Motor neuron (in vitro differentiated cells): ENCODE data around the gene NOL4L. TPM values are rescaled to one million over a fixed set of nuclear protein-coding genes. Genes with fewer than 3 reads are reported as not detected.
"Not testable (repeated sequence)": the region's sequence is repeated elsewhere in the genome, so short reads cannot be mapped to it uniquely, and the experiment has no call there.

Experiments
- ATAC-seq, 8 experiments: fragments of 200-7000 bp; cut with Tn5 transposase; replicated peaks in 6 of 8; 2 replicates each; pipeline ENCODE4 v1.8.0; 2021; ENCODE audit warnings: mild to moderate bottlenecking in 8 of 8, moderate library complexity in 8 of 8
- H3K27ac ChIP-seq, 2 donors: fragments of 250-450 bp; sonication (Bioruptor Pico); 2 replicates each; pipeline ENCODE4 v1.9.0; 2021; ENCODE audit warnings: antibody characterized with exemption in 2 of 2, mild to moderate bottlenecking in 2 of 2, moderate library complexity in 1 of 2
- H3K4me1 ChIP-seq, 2 donors: fragments of 250-450 bp; sonication (Bioruptor Pico); replicated peaks in 1 of 2; 2 replicates each; pipeline ENCODE4 v1.6.1; 2021; ENCODE audit warnings: antibody characterized with exemption in 2 of 2, mild to moderate bottlenecking in 2 of 2, moderate library complexity in 1 of 2
- H3K4me3 ChIP-seq, 5 donors: fragments of 250-450 bp; sonication (Bioruptor Pico); 2 replicates each; pipeline ENCODE4 v1.9.0; 2021; ENCODE audit warnings: antibody characterized with exemption in 5 of 5, mild to moderate bottlenecking in 5 of 5, moderate library complexity in 4 of 5
- WGBS, 10 experiments: fragments of 450-650 bp; shearing (Covaris generic); methylation state at CpG; one replicate each; pipeline ENCODE4 v1.0.0; 2022; 5-methylcytosine and 5-hydroxymethylcytosine counted together
- in situ Hi-C, 9 experiments: fragments of 400-800 bp; cut with MboI; loops; one replicate each; pipeline ENCODE4 v1.15.0; 2021; ENCODE audit warnings: low sequenced_read_pairs in 9 of 9, low pct_unique_long_range_greater_than_20kb in 2 of 9; ENCODE audit not compliant: unreplicated experiment in 9 of 9
- total RNA-seq, 8 experiments: library from RNA; unstranded; fragments of 300-600 nt; gene quantifications; 2 replicates each; pipeline versions ENCODE4 v1.2.3 to v1.2.4, GENCODE V29; 2022

NOL4L gene
- total RNA-seq, 8 experiments from 2014 or later, result 9.1 to 34.6 (median 20.4) TPM

DNA sequence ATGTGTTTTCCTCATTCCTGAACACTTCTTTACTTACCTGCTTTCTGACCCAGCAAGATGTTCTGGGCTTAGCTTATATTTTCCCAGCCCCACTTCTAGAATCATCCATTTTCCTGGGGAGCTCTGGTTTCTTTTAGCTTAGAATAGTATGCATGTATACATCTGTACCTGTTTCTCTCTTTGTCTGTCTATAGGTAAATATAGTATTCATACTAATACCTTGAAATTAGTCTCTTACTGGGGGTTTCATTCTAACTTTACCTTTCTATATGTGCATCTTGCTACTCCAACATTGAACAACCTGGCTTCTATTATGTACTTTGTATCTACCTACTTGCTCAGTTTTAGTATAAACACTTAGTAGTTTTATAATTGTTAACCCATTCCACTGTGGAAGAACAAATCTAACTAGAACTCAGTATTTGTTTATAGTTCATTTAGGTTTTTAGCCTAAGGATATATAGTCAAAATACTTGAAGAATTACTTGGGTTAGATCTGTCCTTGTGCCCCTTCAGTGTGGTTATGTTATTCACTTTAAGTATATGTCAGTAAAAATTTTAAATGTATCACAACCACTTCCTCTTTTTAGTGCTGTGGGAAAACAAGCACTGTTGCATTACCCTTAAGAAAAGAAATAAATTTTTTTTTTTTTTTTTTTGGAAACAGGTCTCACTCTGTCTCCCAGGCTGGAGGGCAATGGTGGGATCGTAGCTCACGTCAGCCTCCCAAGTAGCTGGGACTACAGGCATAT is 173.0 kb downstream of the NOL4L start:
- in situ Hi-C loops, result no loop called here
- Histone ChIP-seq H3K27ac (no peak overlapping the region), H3K4me1 (no peaks in the 10 kb centered on the region), H3K4me3 (no peak overlapping the region)
- WGBS, 10 experiments, result 89 to 100% (median 93%) methylated on average over 2 of the region's 2 CpGs; no CpG with 5 or more reads in 4 of the 10 experiments
- no peak for ATAC-seq

DNA sequence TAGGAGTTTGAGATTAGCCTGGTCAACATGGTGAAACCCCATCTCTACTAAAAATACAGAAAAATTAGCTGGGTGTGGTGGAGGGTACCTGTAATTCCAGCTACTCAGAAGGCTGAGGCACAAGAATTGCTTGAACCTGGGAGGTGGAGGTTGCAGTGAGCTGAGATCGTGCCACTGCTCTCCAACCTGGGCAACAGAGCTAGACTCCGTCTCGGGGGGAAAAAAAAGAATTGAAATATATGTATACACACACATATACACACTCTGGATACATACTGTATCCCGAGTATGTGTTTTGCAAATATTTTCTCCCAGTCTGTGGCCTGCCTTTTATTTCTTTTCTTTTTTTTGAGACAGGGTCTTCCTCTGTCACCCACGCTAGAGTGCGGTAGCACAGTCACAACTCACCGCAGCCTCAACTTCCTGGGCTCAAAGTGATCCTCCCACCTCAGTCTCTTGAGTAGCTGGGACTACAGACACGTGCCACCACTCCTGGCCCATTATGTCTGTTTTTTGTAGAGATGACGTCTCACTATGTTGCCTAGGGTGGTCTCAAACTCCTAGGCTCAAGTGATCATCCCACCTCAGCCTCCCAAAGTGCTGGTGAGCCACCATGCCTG is 177.9 kb downstream of the NOL4L start:
- in situ Hi-C loops, H3K4me1 ChIP-seq, H3K4me3 ChIP-seq, ATAC-seq, H3K27ac ChIP-seq: not testable (repeated sequence)
- WGBS, 10 experiments, result 80 to 100% (median 97%) methylated on average over 1 to 5 of the region's 9 CpGs; no CpG with 5 or more reads in 1 of the 10 experiments

DNA sequence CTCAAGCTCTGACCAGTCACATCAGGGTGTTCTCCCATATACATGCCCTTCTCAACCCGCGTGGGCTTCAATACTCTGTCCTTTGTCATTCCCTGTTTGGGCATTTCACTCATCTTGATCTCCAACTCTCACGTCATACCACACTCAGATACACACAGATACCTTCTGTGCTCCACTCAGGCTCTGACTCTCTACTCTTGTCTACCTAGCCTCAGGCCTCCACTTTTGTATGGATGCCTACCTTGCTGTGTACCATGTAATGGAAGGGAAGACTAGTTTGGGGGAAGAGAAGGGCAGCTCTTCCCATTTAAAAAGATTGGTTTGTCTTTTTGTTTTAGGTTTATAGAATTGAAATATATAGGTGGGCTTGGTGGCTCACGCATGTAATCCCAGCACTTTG is 178.4 kb downstream of the NOL4L start:
- Histone ChIP-seq H3K27ac (no peak overlapping the region), H3K4me1 (no peaks in the 10 kb centered on the region), H3K4me3 (no peak overlapping the region)
- no peak for ATAC-seq
- WGBS, 10 experiments, result 88 to 100% (median 100%) methylated on average over 1 to 3 of the region's 4 CpGs; no CpG with 5 or more reads in 5 of the 10 experiments
- in situ Hi-C loops, result no loop called here

DNA sequence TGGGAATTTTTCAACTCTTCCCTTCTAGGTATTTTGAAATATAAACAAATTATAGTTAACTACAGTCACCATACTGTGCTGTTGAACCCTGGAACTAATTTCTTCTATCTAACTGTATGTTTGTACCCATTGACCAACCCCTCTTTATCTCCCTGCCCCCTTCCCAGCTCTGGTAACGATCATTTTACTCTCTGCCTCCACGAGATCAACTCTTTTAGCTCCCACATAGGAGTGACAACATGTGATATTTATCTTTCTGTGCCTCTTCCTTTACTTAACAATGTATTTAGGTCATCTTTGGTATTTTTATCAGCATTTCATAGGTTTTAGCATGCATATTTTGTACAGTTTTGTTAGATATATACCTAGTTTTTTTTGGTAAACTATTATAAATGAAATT is 181.1 kb downstream of the NOL4L start:
- 58 to 100% (median 80%) methylated on average over 1 to 2 of the region's 2 CpGs; no CpG with 5 or more reads in 2 of the 10 experiments for WGBS, 10 experiments

DNA sequence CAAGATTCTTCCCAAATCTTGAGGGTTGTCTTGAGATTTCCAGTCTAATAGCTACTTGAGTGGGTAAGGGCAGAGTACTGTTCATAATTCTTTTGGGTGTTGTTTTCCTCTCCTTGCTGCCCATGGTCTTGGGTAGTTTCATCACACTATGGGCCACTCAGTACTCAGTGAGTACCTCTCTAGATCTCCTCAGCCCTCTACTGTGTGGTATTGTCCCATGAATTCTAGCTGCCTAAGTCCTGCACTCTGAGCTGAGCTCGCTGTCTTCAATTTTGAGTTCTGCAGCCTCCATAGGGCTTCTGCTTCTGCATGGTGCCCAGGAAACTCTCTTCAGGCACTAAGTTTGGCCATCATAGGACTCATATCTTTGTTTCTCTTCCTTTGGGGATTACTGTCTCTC is 184.7 kb downstream of the NOL4L start:
- Histone ChIP-seq H3K27ac (no peak overlapping the region), H3K4me3 (no peak overlapping the region), H3K4me1 (no peaks in the 10 kb centered on the region)
- in situ Hi-C loops, result no loop called here
- WGBS, 10 experiments, result 78 to 100% (median 100%) methylated on average over 1 of the region's 1 CpG; no CpG with 5 or more reads in 4 of the 10 experiments
- no peak for ATAC-seq

More for the DNA sequence above, 181.1 kb downstream of the NOL4L start:
- Histone ChIP-seq H3K4me3 (no peak overlapping the region), H3K27ac (no peak overlapping the region), H3K4me1 (no peaks in the 10 kb centered on the region)
- in situ Hi-C loops, result no loop called here
- no peak for ATAC-seq

DNA sequence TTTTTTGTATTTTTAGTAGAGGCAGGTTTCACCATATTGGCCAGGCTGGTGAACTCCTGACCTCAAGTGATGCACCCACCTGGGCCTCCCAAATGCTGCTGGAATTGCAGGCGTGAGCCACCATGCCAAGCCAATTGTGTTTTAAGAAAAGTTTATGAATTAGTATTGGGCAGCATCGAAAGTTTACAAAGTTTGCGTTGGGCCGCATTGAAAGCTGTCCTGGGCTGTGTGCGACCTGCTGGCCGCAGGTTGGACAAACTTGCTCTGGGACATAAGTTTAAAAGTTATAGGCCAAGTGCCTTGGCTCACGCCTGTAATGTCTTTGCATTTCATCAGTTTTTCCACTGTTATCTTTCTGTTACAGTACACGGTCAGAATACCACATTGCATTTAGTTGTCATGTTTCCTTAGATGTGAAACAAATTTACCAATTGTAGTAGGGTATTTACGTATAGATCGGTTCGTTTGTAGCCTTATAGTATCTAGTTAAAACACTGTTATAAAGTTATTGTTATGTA is 187.5 kb downstream of the NOL4L start:
- H3K4me1 ChIP-seq, result no peaks in the 10 kb centered on the region
- no peak for ATAC-seq
- in situ Hi-C loops, result no loop called here
- 79 to 100% (median 93%) methylated on average over 1 to 11 of the region's 11 CpGs for WGBS, 10 experiments
- no peak overlapping the region for H3K27ac ChIP-seq
- no peak overlapping the region for H3K4me3 ChIP-seq

DNA sequence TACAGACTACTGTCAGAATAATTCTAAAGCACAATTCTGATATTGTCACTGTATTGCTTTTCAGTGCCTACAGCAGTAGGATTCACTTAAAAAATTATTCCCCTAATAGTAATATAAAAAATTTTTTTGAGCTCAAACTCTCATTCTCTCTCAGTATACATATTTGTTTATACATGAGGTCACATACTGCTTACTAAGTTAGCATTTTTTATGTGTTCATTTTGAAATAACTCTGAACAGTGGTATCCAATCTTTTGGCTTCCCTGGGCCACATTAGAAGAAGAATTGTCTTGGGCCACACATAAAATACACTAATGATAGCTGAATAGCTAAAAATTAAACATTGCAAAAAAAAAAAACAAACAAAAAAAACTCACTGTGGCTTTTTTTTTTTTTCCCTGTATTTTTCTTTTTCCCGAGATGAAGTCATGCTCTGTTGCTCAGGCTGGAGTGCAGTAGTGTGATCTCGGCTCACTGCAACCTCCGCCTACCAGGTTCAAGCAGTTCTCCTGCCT is 188.4 kb downstream of the NOL4L start:
- 40 to 100% (median 96%) methylated on average over 1 to 3 of the region's 3 CpGs; no CpG with 5 or more reads in 3 of the 10 experiments for WGBS, 10 experiments
- ATAC-seq, result no peak
- in situ Hi-C loops, result no loop called here
- Histone ChIP-seq H3K4me1 (no peaks in the 10 kb centered on the region), H3K4me3 (no peak overlapping the region), H3K27ac (no peak overlapping the region)

DNA sequence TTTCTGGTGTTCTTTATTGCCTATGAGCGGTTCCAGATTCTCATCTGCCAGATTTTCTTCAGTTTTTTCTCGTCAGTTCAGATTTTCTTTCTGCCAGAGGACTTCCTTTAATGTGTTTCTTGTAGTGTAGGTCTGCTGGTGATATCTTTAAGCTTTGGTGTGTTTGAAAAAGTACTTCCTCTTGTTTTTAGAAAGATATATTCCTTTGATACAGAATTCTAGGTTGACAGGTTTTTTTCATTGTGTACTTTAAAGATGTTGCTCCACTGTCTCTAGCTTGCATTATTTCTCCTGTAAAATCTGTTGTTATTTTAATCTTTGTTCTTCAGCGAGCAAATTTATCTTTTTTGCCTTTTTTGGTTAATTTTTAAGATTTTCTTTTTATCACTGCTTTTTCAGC is 190.1 kb downstream of the NOL4L start:
- no peaks in the 10 kb centered on the region for H3K4me1 ChIP-seq
- in situ Hi-C loops, result no loop called here
- WGBS, 10 experiments, result 78 to 98% (median 96%) methylated on average over 2 to 3 of the region's 3 CpGs; no CpG with 5 or more reads in 1 of the 10 experiments
- no peak overlapping the region for H3K27ac ChIP-seq
- no peak for ATAC-seq
- no peak overlapping the region for H3K4me3 ChIP-seq

Other genes starting within 250 kb of the NOL4L start
- 10 to 100 TPM; 22.1 to 81.0 (median 33.3) TPM for gene ASXL1, start 227.0 kb downstream of the NOL4L start, total RNA-seq
- gene C20orf203, start 88.6 kb upstream of the NOL4L start, total RNA-seq, result 1 to 10 TPM in 4 of 8 experiments, under 1 TPM in 2, not detected in 2; 0.08 to 1.6 (median 1.3) TPM
- gene COMMD7, start 158.1 kb upstream of the NOL4L start, total RNA-seq, result 10 to 100 TPM; 14.1 to 35.3 (median 17.5) TPM
- 10 to 100 TPM in 4 of 8 experiments, 1 to 10 TPM in 4; 1.4 to 35.2 (median 10.5) TPM for gene DNMT3B, start 177.1 kb upstream of the NOL4L start, total RNA-seq
- gene MAPRE1, start 234.6 kb upstream of the NOL4L start, total RNA-seq, result 100 to 1,000 TPM in 5 of 8 experiments, 10 to 100 TPM in 3; 63.9 to 147 (median 105) TPM